Mononuclear cell (primary cell): Measurements from ENCODE around the gene KIF12. TPM values are rescaled to one million over a fixed set of nuclear protein-coding genes. Genes with fewer than 3 reads are reported as not detected.
"Not testable (repeated sequence)": the region's sequence is repeated elsewhere in the genome, so short reads cannot be mapped to it uniquely, and the experiment has no call there.

Experiments used
- H3K27me3 ChIP-seq: 2 replicates; pipeline ENCODE4 v1.6.0; 2011; ENCODE audit warnings: low read length, control low read depth; ENCODE audit not compliant: insufficient read depth
- H3K4me1 ChIP-seq: 2 replicates; pipeline ENCODE4 v1.5.1; 2011; ENCODE audit warnings: mild to moderate bottlenecking, low read length, control low read depth; ENCODE audit not compliant: insufficient read depth
- H3K4me3 ChIP-seq: 2 replicates; pipeline ENCODE4 v1.5.1; 2011; ENCODE audit warnings: mild to moderate bottlenecking, low read length, moderate library complexity
- H3K9me3 ChIP-seq: 2 replicates; pipeline ENCODE4 v1.5.1; 2011; ENCODE audit warnings: low read depth, mild to moderate bottlenecking, control low read depth, low read length
- total RNA-seq: library from RNA; depleted of rRNA; stranded (reverse); fragments of >200 nt; gene quantifications from one replicate; pipeline ENCODE4 v1.2.3, GENCODE V29; 2012

The KIF12 gene
- total RNA-seq, 1 donor = not detected

DNA sequence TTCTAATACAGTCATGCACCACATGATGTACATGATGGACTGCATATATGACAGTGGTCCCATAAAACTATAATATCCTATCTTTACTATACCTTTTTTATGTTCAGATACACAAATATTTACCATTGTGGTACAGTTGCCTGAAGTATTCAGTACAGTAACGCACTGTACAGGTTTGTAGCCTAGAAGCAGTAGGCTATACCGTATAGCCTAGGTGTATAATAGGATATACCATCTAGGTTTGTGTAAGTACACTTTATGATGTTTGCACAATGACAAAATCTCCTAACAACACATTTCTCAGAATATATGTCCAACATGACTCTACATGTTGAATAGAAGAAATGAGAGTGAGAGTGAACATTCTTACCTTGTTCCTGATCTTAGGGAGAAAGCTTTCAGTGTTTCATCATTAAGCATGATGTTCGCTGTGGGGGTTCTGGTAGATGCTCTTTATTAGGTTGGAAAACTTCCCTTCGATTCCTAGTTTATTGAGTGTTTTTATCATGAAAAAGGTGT lies 52.8 kb downstream of the KIF12 start:
- Histone ChIP-seq H3K4me1 (no peaks in the 10 kb centered on the region), H3K9me3 (no peaks in the 10 kb centered on the region), H3K4me3 (no peak overlapping the region), H3K27me3 (no peaks in the 10 kb centered on the region)

DNA sequence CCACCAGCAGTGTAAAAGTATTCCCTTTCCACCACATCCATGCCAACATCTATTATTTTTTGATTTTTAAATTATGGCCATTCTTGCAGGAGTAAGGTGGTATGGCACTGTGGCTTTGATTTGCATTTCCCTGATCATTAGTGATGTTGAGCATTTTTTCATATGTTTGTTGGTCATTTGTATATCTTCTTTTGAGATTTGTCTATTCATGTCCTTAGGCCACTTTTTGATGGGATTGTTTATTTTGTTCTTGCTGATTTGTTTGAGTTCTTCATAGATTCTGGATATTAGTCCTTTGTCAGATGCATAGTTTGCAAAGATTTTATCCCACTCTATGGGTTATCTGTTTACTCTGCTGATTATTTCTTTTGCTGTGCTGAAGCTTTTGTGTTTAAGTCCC lies 55.4 kb downstream of the KIF12 start:
- not testable (repeated sequence) for H3K4me3 ChIP-seq, H3K9me3 ChIP-seq, H3K4me1 ChIP-seq, H3K27me3 ChIP-seq

Other genes with a start within 250 kb of the KIF12 start
- 0.94 TPM for gene ZNF618, start 223.0 kb downstream of the KIF12 start, total RNA-seq
- not detected for gene AMBP, start 21.0 kb downstream of the KIF12 start, total RNA-seq
- gene COL27A1, start 56.2 kb upstream of the KIF12 start, total RNA-seq = 0.21 TPM
- not detected for gene ORM1, start 223.8 kb upstream of the KIF12 start, total RNA-seq
- gene ORM2, start 230.6 kb upstream of the KIF12 start, total RNA-seq = not detected